OCI-LY1 (cell line): ENCODE results near the gene TJP1.

Experiments used
- EZH2 ChIP-seq: fragments of 200-600 bp; sonication (generic), shearing (Covaris generic); IDR thresholded peaks from 2 replicates; pipeline ENCODE4 v1.8.0; 2017; ENCODE audit warnings: borderline replicate concordance, mixed run types, mild to moderate bottlenecking, antibody characterized with exemption, low read length, moderate library complexity, mixed read lengths
- TF ChIP-seq, protein P1 (sequence below): fragments of 200-600 bp; sonication (generic), shearing (Covaris generic); IDR thresholded peaks from 2 replicates; pipeline ENCODE4 v1.5.1; 2017; ENCODE audit warnings: mild to moderate bottlenecking, antibody characterized with exemption, low read length, moderate library complexity, mixed read lengths

DNA sequence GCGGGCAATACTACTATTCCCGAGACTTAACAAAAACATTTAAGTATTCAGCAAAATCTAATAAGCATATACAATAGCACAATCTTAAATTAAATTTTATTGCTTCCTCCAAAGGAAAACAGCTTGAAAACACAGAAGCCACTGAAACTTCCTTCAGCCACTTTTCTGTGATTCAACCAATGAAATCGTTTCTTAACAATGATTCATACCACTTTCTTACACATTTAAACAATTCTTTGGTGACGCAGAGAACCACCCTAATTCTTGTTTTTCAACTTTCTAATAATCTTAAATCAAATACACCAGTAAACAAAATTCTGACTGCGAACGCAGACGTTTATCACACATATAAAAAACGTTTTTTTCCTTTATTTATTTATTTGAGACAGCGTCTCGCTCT is 4.1 kb downstream of the TJP1 start:
- TF ChIP-seq, protein P1, sequence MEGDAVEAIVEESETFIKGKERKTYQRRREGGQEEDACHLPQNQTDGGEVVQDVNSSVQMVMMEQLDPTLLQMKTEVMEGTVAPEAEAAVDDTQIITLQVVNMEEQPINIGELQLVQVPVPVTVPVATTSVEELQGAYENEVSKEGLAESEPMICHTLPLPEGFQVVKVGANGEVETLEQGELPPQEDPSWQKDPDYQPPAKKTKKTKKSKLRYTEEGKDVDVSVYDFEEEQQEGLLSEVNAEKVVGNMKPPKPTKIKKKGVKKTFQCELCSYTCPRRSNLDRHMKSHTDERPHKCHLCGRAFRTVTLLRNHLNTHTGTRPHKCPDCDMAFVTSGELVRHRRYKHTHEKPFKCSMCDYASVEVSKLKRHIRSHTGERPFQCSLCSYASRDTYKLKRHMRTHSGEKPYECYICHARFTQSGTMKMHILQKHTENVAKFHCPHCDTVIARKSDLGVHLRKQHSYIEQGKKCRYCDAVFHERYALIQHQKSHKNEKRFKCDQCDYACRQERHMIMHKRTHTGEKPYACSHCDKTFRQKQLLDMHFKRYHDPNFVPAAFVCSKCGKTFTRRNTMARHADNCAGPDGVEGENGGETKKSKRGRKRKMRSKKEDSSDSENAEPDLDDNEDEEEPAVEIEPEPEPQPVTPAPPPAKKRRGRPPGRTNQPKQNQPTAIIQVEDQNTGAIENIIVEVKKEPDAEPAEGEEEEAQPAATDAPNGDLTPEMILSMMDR: no peak
- no peak for TF ChIP-seq EZH2
